ENCODE measurements around the gene WWOX. TPM values are rescaled to one million over a fixed set of nuclear protein-coding genes. Genes with fewer than 3 reads are reported as not detected.

The WWOX gene
- total RNA-seq, 4 donors from 2014 or later: 12.9 to 53.5 (median 25.6) TPM

DNA sequence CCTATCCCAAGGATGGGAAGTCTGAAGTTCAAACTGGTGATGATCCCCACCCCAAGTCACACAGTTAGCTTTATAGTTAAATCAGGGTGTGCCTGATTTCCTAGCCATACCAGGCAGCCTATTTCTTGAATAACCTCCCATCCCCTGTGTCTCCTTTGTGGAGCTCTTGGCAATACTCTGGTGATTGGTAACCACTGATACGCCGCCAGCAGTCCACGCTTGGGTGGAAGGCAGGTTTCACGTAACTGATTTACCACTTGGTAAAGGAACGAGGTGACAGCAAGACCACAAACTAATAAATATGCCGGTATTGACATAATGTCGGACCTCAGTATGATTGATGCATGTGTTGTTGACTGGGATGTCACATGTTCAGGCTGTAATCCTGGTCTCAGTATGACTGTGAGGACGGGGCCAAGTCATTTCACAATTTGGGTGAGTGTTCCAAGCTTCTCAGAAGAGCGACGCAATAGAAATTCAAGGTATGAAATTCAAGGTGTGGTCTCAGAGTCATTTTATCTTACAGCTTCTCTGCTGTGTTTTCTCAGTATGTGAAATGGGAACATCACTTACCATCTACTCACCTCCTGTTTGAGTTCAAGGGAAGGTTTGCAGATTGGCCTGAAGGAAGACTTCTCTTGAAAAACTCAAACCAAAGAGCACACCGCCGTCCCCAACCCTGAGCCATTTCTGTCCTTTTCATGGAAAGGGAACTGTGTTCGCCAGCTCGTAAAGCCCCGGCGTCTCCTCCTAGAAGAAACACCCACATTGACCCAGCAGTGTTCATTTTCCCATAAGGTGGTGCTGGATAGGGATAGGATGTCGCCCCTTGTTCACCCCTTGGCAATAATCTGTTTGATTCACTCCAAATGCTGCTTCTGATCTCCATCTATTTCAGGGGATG, 678.9 kb downstream of the WWOX start:
- TF ChIP-seq EP300 (IDR thresholded peaks at IDR 0.05) (no peak), POLR2A (IDR thresholded peaks at IDR 0.05) (no peak), POLR2AphosphoS5 (IDR thresholded peaks at IDR 0.05) (no peak)
- TF ChIP-seq, protein P1, sequence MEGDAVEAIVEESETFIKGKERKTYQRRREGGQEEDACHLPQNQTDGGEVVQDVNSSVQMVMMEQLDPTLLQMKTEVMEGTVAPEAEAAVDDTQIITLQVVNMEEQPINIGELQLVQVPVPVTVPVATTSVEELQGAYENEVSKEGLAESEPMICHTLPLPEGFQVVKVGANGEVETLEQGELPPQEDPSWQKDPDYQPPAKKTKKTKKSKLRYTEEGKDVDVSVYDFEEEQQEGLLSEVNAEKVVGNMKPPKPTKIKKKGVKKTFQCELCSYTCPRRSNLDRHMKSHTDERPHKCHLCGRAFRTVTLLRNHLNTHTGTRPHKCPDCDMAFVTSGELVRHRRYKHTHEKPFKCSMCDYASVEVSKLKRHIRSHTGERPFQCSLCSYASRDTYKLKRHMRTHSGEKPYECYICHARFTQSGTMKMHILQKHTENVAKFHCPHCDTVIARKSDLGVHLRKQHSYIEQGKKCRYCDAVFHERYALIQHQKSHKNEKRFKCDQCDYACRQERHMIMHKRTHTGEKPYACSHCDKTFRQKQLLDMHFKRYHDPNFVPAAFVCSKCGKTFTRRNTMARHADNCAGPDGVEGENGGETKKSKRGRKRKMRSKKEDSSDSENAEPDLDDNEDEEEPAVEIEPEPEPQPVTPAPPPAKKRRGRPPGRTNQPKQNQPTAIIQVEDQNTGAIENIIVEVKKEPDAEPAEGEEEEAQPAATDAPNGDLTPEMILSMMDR (IDR thresholded peaks at IDR 0.05): no peak
- no peaks in the 10 kb centered on the region for H3K4me1 ChIP-seq
- H3K36me3 ChIP-seq: no peaks in the 10 kb centered on the region
- H3K27ac ChIP-seq: no peak overlapping the region
- H3K9me3 ChIP-seq: no peaks in the 10 kb centered on the region
- H3K4me3 ChIP-seq: no peak overlapping the region
- no peaks in the 10 kb centered on the region for H3K27me3 ChIP-seq
- ATAC-seq: no peak
- WGBS, 2 donors (ENCODE audit: low coverage in 1 of 2): 96 to 98% methylated on average over 5 to 11 of the region's 17 CpGs

DNA sequence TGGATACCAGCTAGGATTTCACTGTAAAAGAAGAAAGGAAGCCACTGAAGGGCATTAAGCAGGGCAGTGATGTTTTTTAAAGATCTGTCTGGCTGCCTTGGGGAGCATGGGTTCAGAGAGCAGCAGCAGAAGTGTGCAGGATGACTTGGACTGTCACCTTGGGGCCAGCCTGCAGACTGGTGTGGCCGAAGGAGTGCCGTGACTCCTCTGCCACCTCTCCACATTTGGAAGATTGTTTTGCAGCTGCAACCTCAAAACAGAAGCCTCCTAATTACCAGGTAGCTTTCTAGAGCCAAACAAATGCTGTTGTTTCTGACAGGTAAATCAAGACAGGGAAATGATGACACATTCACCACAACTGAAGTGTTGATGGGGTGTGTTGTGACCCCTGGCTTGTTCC, 681.4 kb downstream of the WWOX start:
- 100% methylated on average over 2 of the region's 2 CpGs; no CpG with 5 or more reads in 1 of the 2 donors for WGBS, 2 donors (ENCODE audit: low coverage in 1 of 2)
- H3K4me3 ChIP-seq: no peak overlapping the region
- H3K27ac ChIP-seq: no peak overlapping the region
- H3K36me3 ChIP-seq: no peaks in the 10 kb centered on the region
- TF ChIP-seq POLR2A (IDR thresholded peaks at IDR 0.05) (no peak), EP300 (IDR thresholded peaks at IDR 0.05) (no peak)
- TF ChIP-seq, protein P1 (IDR thresholded peaks at IDR 0.05): no peak
- H3K27me3 ChIP-seq: no peaks in the 10 kb centered on the region
- no peak for ATAC-seq
- no peaks in the 10 kb centered on the region for H3K9me3 ChIP-seq
- H3K4me1 ChIP-seq: no peaks in the 10 kb centered on the region

DNA sequence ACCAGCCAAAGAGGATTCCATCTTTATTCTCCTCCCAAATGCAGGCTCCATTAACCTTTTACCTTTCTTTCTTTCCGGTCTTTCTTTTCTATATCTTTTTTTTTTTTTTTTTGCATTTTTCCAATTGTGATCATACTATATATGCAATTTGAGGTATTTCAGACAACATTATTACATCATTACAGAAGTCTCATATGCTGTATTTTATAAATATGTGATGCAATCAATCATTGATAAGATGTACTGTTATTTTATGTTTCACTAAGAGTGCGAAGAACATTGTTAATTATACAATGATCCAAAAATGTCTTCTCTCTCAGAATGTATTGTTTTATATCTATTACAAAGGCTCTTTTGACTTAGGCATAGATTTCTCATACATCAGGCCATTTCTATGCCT, 683.1 kb downstream of the WWOX start:
- Histone ChIP-seq H3K4me3 (no peak overlapping the region), H3K27me3 (no peaks in the 10 kb centered on the region), H3K27ac (no peak overlapping the region), H3K36me3 (no peaks in the 10 kb centered on the region), H3K9me3 (no peaks in the 10 kb centered on the region), H3K4me1 (no peaks in the 10 kb centered on the region)
- 86 to 100% methylated on average over 2 of the region's 2 CpGs for WGBS, 2 donors (ENCODE audit: low coverage in 1 of 2)
- ATAC-seq: no peak
- TF ChIP-seq POLR2A (IDR thresholded peaks at IDR 0.05): no peak
- TF ChIP-seq, protein P1 (IDR thresholded peaks at IDR 0.05): no peak
- TF ChIP-seq POLR2AphosphoS5 (IDR thresholded peaks at IDR 0.05): no peak

DNA sequence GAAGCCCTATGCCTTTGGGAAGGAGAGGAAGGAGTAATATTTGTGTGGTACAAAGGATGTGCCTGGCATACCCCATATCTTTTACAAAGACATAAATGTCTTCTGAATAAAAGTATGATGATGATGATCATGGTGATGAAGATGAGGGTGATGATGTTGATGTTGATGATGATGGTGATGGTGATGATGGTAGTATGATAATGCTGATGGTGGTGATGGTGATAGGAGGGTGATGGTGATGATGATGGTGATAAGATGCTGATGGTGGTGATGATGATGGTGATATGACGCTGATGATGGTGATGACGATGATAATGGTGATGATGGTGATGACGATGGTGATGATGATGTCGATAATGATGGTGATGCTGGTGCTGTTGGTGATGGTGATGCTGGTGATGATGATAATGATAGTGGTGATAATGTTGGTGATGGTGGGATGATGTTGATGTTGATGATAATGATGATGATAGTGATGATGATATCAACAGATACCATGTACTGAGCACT, 684.2 kb downstream of the WWOX start:
- H3K4me3 ChIP-seq: no peak overlapping the region
- H3K36me3 ChIP-seq: no peaks in the 10 kb centered on the region
- no peaks in the 10 kb centered on the region for H3K27me3 ChIP-seq
- no peaks in the 10 kb centered on the region for H3K4me1 ChIP-seq
- WGBS, 2 donors (ENCODE audit: low coverage in 1 of 2): 69 to 81% methylated on average over 4 of the region's 4 CpGs
- ATAC-seq: no peak
- H3K9me3 ChIP-seq: no peaks in the 10 kb centered on the region
- TF ChIP-seq, protein P1 (IDR thresholded peaks at IDR 0.05): no peak
- no peak for TF ChIP-seq POLR2A (IDR thresholded peaks at IDR 0.05)
- TF ChIP-seq EP300 (IDR thresholded peaks at IDR 0.05): no peak
- no peak for TF ChIP-seq POLR2AphosphoS5 (IDR thresholded peaks at IDR 0.05)
- H3K27ac ChIP-seq: no peak overlapping the region

DNA sequence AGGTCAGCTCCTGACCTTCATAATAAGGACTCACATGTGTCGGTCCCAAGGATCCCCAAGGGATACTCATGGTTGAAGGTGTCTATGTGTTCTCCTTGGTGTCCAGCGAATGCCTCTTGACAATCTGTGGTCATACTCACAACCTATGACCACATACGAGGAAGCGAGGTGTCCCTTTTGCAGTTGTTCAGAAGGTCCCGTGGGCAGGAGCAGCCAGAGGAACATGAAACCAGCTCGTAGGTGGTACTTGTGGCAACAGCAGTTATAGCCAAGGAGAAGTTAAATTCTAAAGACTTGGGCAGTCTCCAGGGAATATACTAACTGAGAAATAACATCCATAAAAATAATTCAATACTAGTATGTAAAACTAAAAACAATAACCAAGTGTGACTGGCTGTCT, 685.3 kb downstream of the WWOX start:
- no peak for ATAC-seq
- 79 to 100% methylated on average over 1 to 2 of the region's 6 CpGs for WGBS, 2 donors (ENCODE audit: low coverage in 1 of 2)
- TF ChIP-seq POLR2A (IDR thresholded peaks at IDR 0.05) (no peak), EP300 (IDR thresholded peaks at IDR 0.05) (no peak), POLR2AphosphoS5 (IDR thresholded peaks at IDR 0.05) (no peak)
- Histone ChIP-seq H3K27me3 (no peaks in the 10 kb centered on the region), H3K9me3 (no peaks in the 10 kb centered on the region), H3K36me3 (no peaks in the 10 kb centered on the region), H3K4me1 (no peaks in the 10 kb centered on the region), H3K4me3 (no peak overlapping the region), H3K27ac (no peak overlapping the region)

All from gastroesophageal sphincter (tissue), 4 donors.